ENCODE results near the gene TSACC.

DNA sequence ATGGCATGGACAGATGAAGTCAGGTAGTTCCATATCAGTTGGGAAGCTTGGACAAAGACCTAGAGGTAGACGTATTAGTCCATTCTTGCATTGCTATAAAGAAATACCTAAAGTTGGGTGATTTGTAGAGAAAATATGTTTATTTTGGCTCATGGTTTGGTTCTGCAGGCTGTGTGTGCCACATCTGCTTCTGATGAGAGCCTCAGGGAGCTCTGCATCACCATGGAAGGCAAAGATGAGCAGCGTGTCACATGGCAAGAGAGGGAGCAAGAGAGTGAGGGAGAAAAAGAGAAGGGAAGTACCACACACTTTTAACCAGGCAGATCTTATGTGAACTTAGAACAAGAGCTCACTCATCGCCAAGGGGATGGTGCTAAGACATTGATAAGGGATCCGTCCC, 9.0 kb downstream of the TSACC start:
- no peak for TF ChIP-seq EZH2 (IDR thresholded peaks at IDR 0.05)
- TF ChIP-seq POLR2AphosphoS5 (IDR thresholded peaks at IDR 0.05; ENCODE audit: borderline replicate concordance, low read depth, low read length), result no peak
